Left lung (tissue), 10 donors: ENCODE measurements around the gene FXYD2. TPM values are rescaled to one million over a fixed set of nuclear protein-coding genes. Genes with fewer than 3 reads are reported as not detected.

ENCODE experiments used
- ATAC-seq: fragments of 200-7000 bp; cut with Tn5 transposase; one replicate; pipeline ENCODE4 v1.9.1; 2020; ENCODE audit warnings: moderate library complexity
- DNase-seq, 4 donors: peaks; one replicate each; pipeline ENCODE4 v3.0.0-alpha.2; 2013 to 2020
- H3K27ac ChIP-seq, 2 donors: fragments of 200-600 bp; sonication (generic) in 1 of 2; one replicate each; pipeline versions ENCODE4 v1.5.0 to v1.8.0; 2020 to 2021
- H3K27me3 ChIP-seq, 2 donors: fragments of 200-600 bp; sonication (generic) in 1 of 2; one replicate each; pipeline versions ENCODE4 v1.5.0 to v1.8.0; 2020 to 2021
- H3K36me3 ChIP-seq, 2 donors: fragments of 200-600 bp; sonication (generic) in 1 of 2; one replicate each; pipeline versions ENCODE4 v1.5.0 to v1.8.0; 2020 to 2021
- H3K4me1 ChIP-seq, 2 donors: fragments of 200-600 bp; one replicate each; pipeline ENCODE4 v1.8.0; 2021
- H3K4me3 ChIP-seq, 2 donors: fragments of 200-600 bp; sonication (generic) in 1 of 2; one replicate each; pipeline versions ENCODE4 v1.5.0 to v1.8.0; 2020 to 2021; ENCODE audit warnings: mild to moderate bottlenecking in 1 of 2
- H3K9me3 ChIP-seq, 2 donors: fragments of 200-600 bp; sonication (generic) in 1 of 2; one replicate each; pipeline versions ENCODE4 v1.5.0 to v1.8.0; 2020 to 2021
- intact Hi-C, 2 donors: fragments of 100-400 bp; cut with DNase I; formaldehyde crosslinking; loops; one replicate each; pipeline versions ENCODE4 v1.11.2 to v1.14.2; 2022
- polyA plus RNA-seq, 6 donors: library from polyadenylated mRNA; unstranded; fragments of 120-200 nt; gene quantifications; one replicate each; pipeline ENCODE4 v1.2.1, GENCODE V29; 2013; ENCODE audit not compliant: insufficient read length in 6 of 6
- total RNA-seq, 2 donors: library from RNA; stranded (reverse); fragmentation: NEBNext Ultra II Directional; extraction: Animal tissue kit (Norgen Biotek cat#: 25700); gene quantifications; one replicate each; pipeline ENCODE4 v1.2.1, GENCODE V29; 2021
- TF ChIP-seq, protein P1 (sequence below), 2 donors: fragments of 200-600 bp; sonication (generic) in 1 of 2; IDR thresholded peaks; one replicate each; pipeline versions ENCODE4 v1.5.0 to v1.8.0; 2021; ENCODE audit warnings: antibody characterized with exemption in 2 of 2
- donor health status: DM: no; HTN: yes; CAD: no.
- donor health status: DM: no; HTN: no; CAD: no.

The FXYD2 gene
- total and polyA plus RNA-seq, 8 donors: 1.2 to 9.2 (median 5.4) TPM

GRCh38 chr11:117805045-117805444, 19.5 kb downstream of the FXYD2 start:
- peak in 1 of 4 donors; percentile 4 for DNase-seq
- no peak overlapping the region for H3K4me3 ChIP-seq
- no peak for ATAC-seq

GRCh38 chr11:117803896-117804295, 20.6 kb downstream of the FXYD2 start:
- Histone ChIP-seq H3K27ac (no peak overlapping the region), H3K4me1 (peaks cover 0 to 36% of the 10 kb centered on the region in 2 donors), H3K9me3 (no peaks in the 10 kb centered on the region), H3K4me3 (no peak overlapping the region), H3K27me3 (peaks cover 4 to 10% of the 10 kb centered on the region in 2 donors), H3K36me3 (no peaks in the 10 kb centered on the region)
- DNase-seq (no peak), ATAC-seq (no peak)
- TF ChIP-seq, protein P1, sequence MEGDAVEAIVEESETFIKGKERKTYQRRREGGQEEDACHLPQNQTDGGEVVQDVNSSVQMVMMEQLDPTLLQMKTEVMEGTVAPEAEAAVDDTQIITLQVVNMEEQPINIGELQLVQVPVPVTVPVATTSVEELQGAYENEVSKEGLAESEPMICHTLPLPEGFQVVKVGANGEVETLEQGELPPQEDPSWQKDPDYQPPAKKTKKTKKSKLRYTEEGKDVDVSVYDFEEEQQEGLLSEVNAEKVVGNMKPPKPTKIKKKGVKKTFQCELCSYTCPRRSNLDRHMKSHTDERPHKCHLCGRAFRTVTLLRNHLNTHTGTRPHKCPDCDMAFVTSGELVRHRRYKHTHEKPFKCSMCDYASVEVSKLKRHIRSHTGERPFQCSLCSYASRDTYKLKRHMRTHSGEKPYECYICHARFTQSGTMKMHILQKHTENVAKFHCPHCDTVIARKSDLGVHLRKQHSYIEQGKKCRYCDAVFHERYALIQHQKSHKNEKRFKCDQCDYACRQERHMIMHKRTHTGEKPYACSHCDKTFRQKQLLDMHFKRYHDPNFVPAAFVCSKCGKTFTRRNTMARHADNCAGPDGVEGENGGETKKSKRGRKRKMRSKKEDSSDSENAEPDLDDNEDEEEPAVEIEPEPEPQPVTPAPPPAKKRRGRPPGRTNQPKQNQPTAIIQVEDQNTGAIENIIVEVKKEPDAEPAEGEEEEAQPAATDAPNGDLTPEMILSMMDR (IDR thresholded peaks at IDR 0.05): no peak
- intact Hi-C loops: loop anchor here in 1 of 2 donors (10.0 kb wide), 1 partner anchor 379 kb away; no protein-coding TSS in a partner anchor

More at GRCh38 chr11:117805045-117805444, 19.5 kb downstream of the FXYD2 start:
- Histone ChIP-seq H3K27me3 (no peaks in the 10 kb centered on the region), H3K27ac (no peak overlapping the region), H3K4me1 (peaks cover 0 to 43% of the 10 kb centered on the region in 2 donors), H3K36me3 (no peaks in the 10 kb centered on the region), H3K9me3 (no peaks in the 10 kb centered on the region)
- TF ChIP-seq, protein P1 (IDR thresholded peaks at IDR 0.05): no peak
- intact Hi-C loops: loop anchor here in 1 of 2 donors (5.0 to 10.0 kb wide), 2 partner anchors 247 to 380 kb away; no protein-coding TSS in a partner anchor

- Histone ChIP-seq H3K4me3 (no peak overlapping the region), H3K9me3 (no peaks in the 10 kb centered on the region), H3K36me3 (no peaks in the 10 kb centered on the region), H3K4me1 (peaks cover 5 to 15% of the 10 kb centered on the region in 2 donors), H3K27me3 (peaks cover 40 to 52% of the 10 kb centered on the region in 2 donors), H3K27ac (no peak overlapping the region)
- no peak for ATAC-seq
- intact Hi-C loops: loop anchor here in 1 of 2 donors (10.0 kb wide), 1 partner anchor 375 kb away; no protein-coding TSS in a partner anchor
- DNase-seq: no peak
- TF ChIP-seq, protein P1 (IDR thresholded peaks at IDR 0.05): no peak
Observed at GRCh38 chr11:117799634-117800033, 24.9 kb downstream of the FXYD2 start.

- Histone ChIP-seq H3K4me3 (peak within 1 kb of the TSS in 1 of 2 donors; percentile 15), H3K4me1 (peaks cover 5 to 15% of the 10 kb centered on the region in 2 donors), H3K36me3 (no peaks in the 10 kb centered on the region), H3K9me3 (no peaks in the 10 kb centered on the region), H3K27me3 (peaks cover 51 to 78% of the 10 kb centered on the region in 2 donors), H3K27ac (no peak within 1 kb of the TSS)
- DNase-seq (peak in 1 of 4 donors; percentile 85), ATAC-seq (peak; percentile 45)
- intact Hi-C loops: no loop called here
- TF ChIP-seq, protein P1 (IDR thresholded peaks at IDR 0.05): no peak
Observed at GRCh38 chr11:117796872-117797529, 27.5 kb downstream of the FXYD2 start, which contains the start of gene DSCAML1. Gene DSCAML1, minus strand, starts transcription at chr11:117797216. Its CDS starts 137 bp downstream, at chr11:117797079.

DNA sequence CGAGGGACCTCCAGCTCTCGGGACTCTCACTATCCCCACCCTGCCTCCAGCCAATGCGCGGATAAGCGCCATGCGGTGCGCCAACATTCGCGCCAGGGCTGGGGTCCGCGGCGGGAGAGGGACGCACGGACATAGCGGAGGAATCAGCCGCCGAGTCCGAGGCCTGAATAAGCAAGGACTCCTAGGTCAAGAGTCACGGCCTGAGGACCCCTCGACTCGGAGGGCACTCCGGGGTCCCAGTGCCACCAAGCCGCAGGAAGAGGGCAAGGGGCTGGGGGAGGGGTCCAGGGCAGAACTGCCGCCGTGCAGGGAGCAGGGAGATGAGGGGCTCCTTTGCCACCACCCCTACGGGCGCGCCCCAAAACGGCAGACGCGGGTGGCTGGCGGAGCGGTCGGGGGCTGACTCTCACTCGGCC, 28.1 kb downstream of the FXYD2 start:
- Histone ChIP-seq H3K27ac (no peak overlapping the region), H3K4me1 (peaks cover 5 to 15% of the 10 kb centered on the region in 2 donors), H3K9me3 (no peaks in the 10 kb centered on the region), H3K4me3 (peak overlapping the region in 1 of 2 donors; percentile 15), H3K36me3 (no peaks in the 10 kb centered on the region), H3K27me3 (peaks cover 51 to 82% of the 10 kb centered on the region in 2 donors)
- DNase-seq (no peak), ATAC-seq (no peak)
- TF ChIP-seq, protein P1 (IDR thresholded peaks at IDR 0.05): no peak
- intact Hi-C loops: no loop called here
